HepG2 (cell line): Measurements from ENCODE around the gene NCAPG.

ENCODE experiments used
- FOXA3 ChIP-seq: IDR thresholded peaks from 2 replicates; pipeline ENCODE4 v1.6.1; 2016; ENCODE audit warnings: missing genetic modification reagents, missing compliant biosample characterization
- SNRNP70 ChIP-seq: fragments of 200-400 bp; formaldehyde crosslinking; IDR thresholded peaks from 2 replicates; pipeline ENCODE4 v1.6.1; 2017; ENCODE audit warnings: mild to moderate bottlenecking, low read depth, low read length, moderate library complexity
- TCF7 ChIP-seq: sonication (generic); IDR thresholded peaks from 2 replicates; pipeline ENCODE4 v1.6.1; 2016; ENCODE audit warnings: antibody characterized with exemption, low read depth
- ZNF274 ChIP-seq: sonication (generic); formaldehyde crosslinking; IDR thresholded peaks from 2 replicates; pipeline ENCODE4 v1.5.1; 2020; ENCODE audit warnings: mild to moderate bottlenecking, missing genetic modification reagents
- ZSCAN30 ChIP-seq: sonication (generic); formaldehyde crosslinking; IDR thresholded peaks from 2 replicates; pipeline ENCODE4 v1.5.0; 2020; ENCODE audit warnings: mild to moderate bottlenecking, missing genetic modification reagents

DNA sequence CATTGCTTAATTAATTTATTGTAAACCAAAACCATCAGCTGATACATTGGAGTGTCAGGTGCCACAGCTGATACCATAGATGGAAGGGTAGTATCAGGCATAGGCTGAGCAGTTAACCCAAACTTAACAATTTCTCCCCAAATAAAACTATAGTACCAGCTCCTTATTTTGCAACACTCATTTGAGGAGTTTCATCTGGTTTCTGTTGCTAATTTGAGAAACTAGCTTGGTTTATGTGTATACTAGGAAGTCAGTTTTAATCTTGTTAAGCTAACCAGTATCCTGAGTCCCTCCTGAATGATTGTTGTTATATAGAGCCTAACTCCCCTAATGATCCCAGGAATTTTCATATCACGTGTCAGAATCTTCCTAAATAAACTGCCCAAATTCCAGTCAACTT, 13.0 kb upstream of the NCAPG start:
- TF ChIP-seq SNRNP70 (no peak), TCF7 (no peak), ZSCAN30 (CRISPR knock-in tag) (no peak), FOXA3 (CRISPR knock-in tag) (no peak), ZNF274 (CRISPR knock-in tag) (no peak)
